PC-9 (cell line): ENCODE measurements around the gene ARHGAP42. TPM values are rescaled to one million over a fixed set of nuclear protein-coding genes. Genes with fewer than 3 reads are reported as not detected.

Experiments
- BruUV-seq: library from RNA; stranded (reverse); fragments of 400-500 nt; replicated peaks from 2 replicates; lab custom pipeline; 2021; lab: Mats Ljungman, UMichigan
- CTCF ChIA-PET: fragments of 300-600 bp; sonication (Branson Sonifier 250); formaldehyde crosslinking; loops from one replicate; lab custom pipeline; 2022; ENCODE audit warnings: antibody characterized with exemption; lab: Charles Lee
- POLR2A ChIA-PET: fragments of 300-600 bp; sonication (Branson Sonifier 250); formaldehyde crosslinking; loops from one replicate; lab custom pipeline; 2022; ENCODE audit warnings: antibody characterized with exemption; ENCODE audit not compliant: unreplicated experiment; lab: Charles Lee
- DNase-seq, 2 experiments: peaks; one replicate each; pipeline versions ENCODE4 v3.0.0 to v3.0.0-alpha.2; 2015 to 2022; ENCODE audit warnings: mixed read lengths in 1 of 2
- H2AFZ ChIP-seq: fragments of 200-600 bp; sonication (generic); 2 replicates; pipeline ENCODE4 v1.8.1; 2017; ENCODE audit warnings: antibody characterized with exemption
- H3F3A ChIP-seq: fragments of 200-600 bp; sonication (generic); 2 replicates; pipeline ENCODE4 v1.8.1; 2017; ENCODE audit warnings: antibody characterized with exemption, mild to moderate bottlenecking, low read depth; ENCODE audit not compliant: insufficient read depth
- H3K27ac ChIP-seq: fragments of 200-600 bp; sonication (generic); 2 replicates; pipeline ENCODE4 v1.6.1; 2016; ENCODE audit warnings: mixed run types
- H3K27me3 ChIP-seq: fragments of 200-600 bp; sonication (generic); 2 replicates; pipeline ENCODE4 v1.6.1; 2016; ENCODE audit warnings: low read depth, mixed run types; ENCODE audit not compliant: insufficient read depth
- H3K36me3 ChIP-seq: fragments of 200-600 bp; sonication (generic); 2 replicates; pipeline ENCODE4 v1.6.1; 2016; ENCODE audit warnings: low read depth, mixed run types
- H3K4me1 ChIP-seq: fragments of 200-600 bp; sonication (generic); replicated peaks from 2 replicates; pipeline ENCODE4 v1.6.1; 2016; ENCODE audit warnings: mixed run types; ENCODE audit not compliant: insufficient read depth
- H3K4me2 ChIP-seq: fragments of 200-600 bp; sonication (generic); 2 replicates; pipeline ENCODE4 v1.6.1; 2017; ENCODE audit warnings: mixed run types
- H3K4me3 ChIP-seq: fragments of 200-600 bp; sonication (generic); 2 replicates; pipeline ENCODE4 v1.6.1; 2016; ENCODE audit warnings: mixed run types
- H3K79me2 ChIP-seq: fragments of 200-600 bp; sonication (generic); 2 replicates; pipeline ENCODE4 v1.6.1; 2017; ENCODE audit warnings: low read depth, mixed run types
- H3K9me2 ChIP-seq: fragments of 200-600 bp; sonication (generic); 2 replicates; pipeline ENCODE4 v1.8.1; 2017; ENCODE audit warnings: mild to moderate bottlenecking; ENCODE audit not compliant: insufficient read depth
- H3K9me3 ChIP-seq: fragments of 200-600 bp; sonication (generic); 2 replicates; pipeline ENCODE4 v1.8.1; 2016; ENCODE audit warnings: low read depth; ENCODE audit not compliant: insufficient read depth
- H4K20me1 ChIP-seq: fragments of 200-600 bp; sonication (generic); 2 replicates; pipeline ENCODE4 v1.8.1; 2017; ENCODE audit not compliant: insufficient read depth
- EZH2 ChIP-seq: fragments of 200-600 bp; sonication (generic); IDR thresholded peaks from 2 replicates; pipeline ENCODE4 v1.8.0; 2017; ENCODE audit warnings: antibody characterized with exemption, low read depth
- intact Hi-C: fragments of 100-400 bp; cut with micrococcal nuclease; formaldehyde crosslinking; loops from one replicate; pipeline ENCODE4 v1.10.0; 2022; ENCODE audit not compliant: unreplicated experiment
- total RNA-seq: library from RNA; stranded (reverse); gene quantifications from 2 replicates; pipeline ENCODE4 v1.2.3, GENCODE V29; 2021
- TF ChIP-seq, protein P1 (sequence below): fragments of 200-600 bp; sonication (generic); conservative IDR thresholded peaks from 2 replicates; pipeline ENCODE4 v1.6.1; 2017; ENCODE audit warnings: mixed run types, antibody characterized with exemption, mild to moderate bottlenecking, moderate library complexity

Gene ARHGAP42
- total RNA-seq, 1 experiment from 2014 or later: 12.8 TPM

DNA sequence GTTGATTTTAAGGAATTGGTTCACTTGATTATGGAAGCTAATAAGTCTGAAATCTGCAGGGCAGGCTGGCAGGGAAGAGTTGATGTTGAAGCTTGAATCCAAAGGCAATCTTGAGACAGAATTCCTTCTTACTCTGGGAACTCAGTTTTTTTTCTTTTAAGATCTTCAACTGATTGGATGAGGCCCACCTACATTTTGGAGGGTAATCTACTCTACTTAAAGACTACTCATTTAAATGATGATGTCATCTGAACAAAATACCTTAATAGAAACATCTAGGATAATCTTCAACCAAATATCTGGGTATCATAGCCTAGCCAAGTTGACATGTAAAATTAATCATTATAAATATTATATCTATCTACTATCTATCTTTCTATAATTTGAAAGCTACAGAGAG lies 279.3 kb downstream of the ARHGAP42 start:
- Histone ChIP-seq H3K4me1 (no peaks in the 10 kb centered on the region), H3K9me3 (peaks cover 9% of the 10 kb centered on the region), H3F3A (no peaks in the 10 kb centered on the region), H3K9me2 (peaks cover 5% of the 10 kb centered on the region; the same call in 1 of the 2 replicates), H2AFZ (no peak overlapping the region), H4K20me1 (no peaks in the 10 kb centered on the region), H3K79me2 (no peaks in the 10 kb centered on the region), H3K27me3 (no peaks in the 10 kb centered on the region), H3K4me2 (no peak overlapping the region), H3K4me3 (no peak overlapping the region), H3K27ac (no peak overlapping the region), H3K36me3 (0 out of 2 replicates have a peak, but pooled peaks cover 6% of the 10 kb centered on the region)
- CTCF ChIA-PET: no interaction called here
- POLR2A ChIA-PET: no interaction called here
- BruUV-seq: no TSS peak
- no peak for TF ChIP-seq EZH2
- TF ChIP-seq, protein P1, sequence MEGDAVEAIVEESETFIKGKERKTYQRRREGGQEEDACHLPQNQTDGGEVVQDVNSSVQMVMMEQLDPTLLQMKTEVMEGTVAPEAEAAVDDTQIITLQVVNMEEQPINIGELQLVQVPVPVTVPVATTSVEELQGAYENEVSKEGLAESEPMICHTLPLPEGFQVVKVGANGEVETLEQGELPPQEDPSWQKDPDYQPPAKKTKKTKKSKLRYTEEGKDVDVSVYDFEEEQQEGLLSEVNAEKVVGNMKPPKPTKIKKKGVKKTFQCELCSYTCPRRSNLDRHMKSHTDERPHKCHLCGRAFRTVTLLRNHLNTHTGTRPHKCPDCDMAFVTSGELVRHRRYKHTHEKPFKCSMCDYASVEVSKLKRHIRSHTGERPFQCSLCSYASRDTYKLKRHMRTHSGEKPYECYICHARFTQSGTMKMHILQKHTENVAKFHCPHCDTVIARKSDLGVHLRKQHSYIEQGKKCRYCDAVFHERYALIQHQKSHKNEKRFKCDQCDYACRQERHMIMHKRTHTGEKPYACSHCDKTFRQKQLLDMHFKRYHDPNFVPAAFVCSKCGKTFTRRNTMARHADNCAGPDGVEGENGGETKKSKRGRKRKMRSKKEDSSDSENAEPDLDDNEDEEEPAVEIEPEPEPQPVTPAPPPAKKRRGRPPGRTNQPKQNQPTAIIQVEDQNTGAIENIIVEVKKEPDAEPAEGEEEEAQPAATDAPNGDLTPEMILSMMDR: no peak
- no peak for DNase-seq
- intact Hi-C loops: no loop called here

DNA sequence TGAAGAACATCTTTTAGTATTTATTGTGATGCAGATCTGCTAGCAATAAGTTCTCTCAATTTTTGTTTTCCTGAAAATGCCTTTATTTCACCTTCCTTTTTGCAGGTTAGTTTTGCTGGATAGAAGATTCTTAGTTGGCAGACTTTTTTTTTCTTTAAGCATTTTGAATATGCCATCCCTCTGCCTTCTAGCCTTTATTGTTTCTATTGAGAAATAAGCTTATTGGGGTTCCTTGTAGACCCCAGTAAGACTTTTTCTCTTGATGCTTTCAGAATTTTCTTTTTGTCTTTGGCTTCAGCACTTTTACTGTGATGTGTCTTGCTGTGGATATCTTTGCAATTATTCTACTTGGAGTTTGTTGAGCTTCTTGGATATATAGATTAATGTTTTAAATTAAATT lies 281.9 kb downstream of the ARHGAP42 start:
- ChIA-PET CTCF (no interaction called here), POLR2A (no interaction called here)
- no peak overlapping the region for H2AFZ ChIP-seq
- no peaks in the 10 kb centered on the region for H3K36me3 ChIP-seq
- H3K9me2 ChIP-seq: peaks cover 5% of the 10 kb centered on the region; the same call in 1 of the 2 replicates
- no peaks in the 10 kb centered on the region for H4K20me1 ChIP-seq
- H3K27ac ChIP-seq: no peak overlapping the region
- H3K27me3 ChIP-seq: no peaks in the 10 kb centered on the region
- H3K4me2 ChIP-seq: no peak overlapping the region
- no peak for DNase-seq
- H3K4me3 ChIP-seq: no peak overlapping the region
- BruUV-seq: no TSS peak
- TF ChIP-seq, protein P1: no peak
- no peak for TF ChIP-seq EZH2
- peaks cover 9% of the 10 kb centered on the region for H3K9me3 ChIP-seq
- H3F3A ChIP-seq: no peaks in the 10 kb centered on the region
- H3K4me1 ChIP-seq: no peaks in the 10 kb centered on the region
- H3K79me2 ChIP-seq: no peaks in the 10 kb centered on the region
- intact Hi-C loops: no loop called here

DNA sequence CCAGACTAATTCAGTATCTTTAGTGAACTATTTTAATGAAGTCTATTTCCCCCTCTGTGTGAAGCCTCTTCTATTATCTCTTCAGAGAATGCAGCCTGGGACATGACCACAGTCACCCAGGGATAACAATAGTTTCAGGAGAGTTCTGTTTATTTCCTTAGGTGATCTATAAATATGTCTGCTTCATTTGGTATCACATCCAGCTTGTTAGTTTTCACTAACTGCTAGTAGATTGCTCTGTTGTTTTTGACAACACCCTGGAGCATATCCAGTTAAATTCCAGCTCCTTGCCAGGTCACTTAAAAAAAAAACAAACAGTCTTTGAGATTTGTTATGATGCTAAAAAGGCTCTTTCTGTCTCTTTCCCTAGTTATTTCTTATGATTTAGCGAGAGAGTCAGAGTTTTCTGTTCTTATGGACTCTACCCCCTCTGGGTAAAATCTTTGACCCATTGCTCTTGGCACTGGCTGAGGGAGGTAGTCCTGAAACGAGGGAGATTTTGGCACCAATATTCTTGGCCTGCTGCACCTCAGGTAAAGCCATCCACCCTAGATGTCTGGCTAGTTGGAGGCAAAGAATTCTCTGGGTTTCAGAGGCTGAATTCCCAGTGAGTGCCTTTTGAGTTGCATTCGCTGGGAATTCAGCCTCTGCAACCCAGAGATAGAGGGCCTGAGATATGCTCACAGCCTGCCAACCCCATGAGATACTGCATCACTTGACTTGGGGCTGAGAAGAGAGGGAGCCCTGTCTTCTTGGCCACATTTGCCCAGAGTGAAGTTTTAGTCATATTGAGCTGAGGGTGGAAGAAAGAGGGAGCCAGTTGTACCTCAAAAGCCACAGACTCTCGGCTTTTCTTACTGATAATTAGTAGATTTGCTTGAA lies 283.4 kb downstream of the ARHGAP42 start:
- H3F3A ChIP-seq: no peaks in the 10 kb centered on the region
- peaks cover 9% of the 10 kb centered on the region for H3K9me3 ChIP-seq
- TF ChIP-seq, protein P1: no peak
- no peak for TF ChIP-seq EZH2
- no peaks in the 10 kb centered on the region for H3K36me3 ChIP-seq
- H3K27me3 ChIP-seq: no peaks in the 10 kb centered on the region
- intact Hi-C loops: no loop called here
- ChIA-PET CTCF (no interaction called here), POLR2A (no interaction called here)
- no TSS peak for BruUV-seq
- no peak for DNase-seq
- H3K79me2 ChIP-seq: no peaks in the 10 kb centered on the region
- peaks cover 5% of the 10 kb centered on the region; the same call in 1 of the 2 replicates for H3K9me2 ChIP-seq
- no peaks in the 10 kb centered on the region for H3K4me1 ChIP-seq
- H2AFZ ChIP-seq: no peak overlapping the region
- no peak overlapping the region for H3K4me2 ChIP-seq
- H4K20me1 ChIP-seq: no peaks in the 10 kb centered on the region
- no peak overlapping the region for H3K27ac ChIP-seq
- no peak overlapping the region for H3K4me3 ChIP-seq
